Vagina (tissue), 2 donors: ENCODE results near the gene ADAMTS7. TPM values are rescaled to one million over a fixed set of nuclear protein-coding genes. Genes with fewer than 3 reads are reported as not detected.
"Not testable (repeated sequence)": the region's sequence is repeated elsewhere in the genome, so short reads cannot be mapped to it uniquely, and the experiment has no call there.

ENCODE experiments used
- DNase-seq, 2 donors: peaks; one replicate each; pipeline ENCODE4 v3.0.0-alpha.2; 2017; ENCODE audit errors: extremely low spot score in 2 of 2
- H3K27ac ChIP-seq: fragments of 200-600 bp; sonication (generic); one replicate; pipeline ENCODE4 v1.5.1; 2019
- H3K27me3 ChIP-seq: fragments of 200-600 bp; sonication (generic); one replicate; pipeline ENCODE4 v1.5.1; 2019
- H3K36me3 ChIP-seq, 2 donors: fragments of 200-600 bp; sonication (generic); one replicate each; pipeline ENCODE4 v1.5.1; 2017 to 2019
- H3K4me1 ChIP-seq: fragments of 200-600 bp; sonication (generic); one replicate; pipeline ENCODE4 v1.5.1; 2019
- H3K4me3 ChIP-seq, 2 donors: fragments of 200-600 bp; sonication (generic); 1 replicate in 1 of 2; 2 replicates in 1 of 2; pipeline ENCODE4 v1.5.1; 2016 to 2019
- H3K9me3 ChIP-seq: fragments of 200-600 bp; sonication (generic); one replicate; pipeline ENCODE4 v1.5.1; 2019
- CTCF ChIP-seq, 3 experiments: fragments of 450-650 bp in 2 of 3; fragments of 200-600 bp in 1 of 3; sonication (generic) in 1 of 3; IDR thresholded peaks; one replicate each; pipeline ENCODE4 v1.5.1; 2017 to 2019; ENCODE audit warnings: antibody characterized with exemption in 3 of 3, mild to moderate bottlenecking in 2 of 3, moderate library complexity in 2 of 3
- POLR2A ChIP-seq, 2 donors: fragments of 450-650 bp; IDR thresholded peaks; one replicate each; pipeline ENCODE4 v1.6.1; 2017; ENCODE audit warnings: antibody characterized with exemption in 2 of 2, mild to moderate bottlenecking in 2 of 2, moderate library complexity in 2 of 2
- POLR2AphosphoS5 ChIP-seq, 2 donors: sonication (generic); formaldehyde crosslinking; IDR thresholded peaks; one replicate each; pipeline ENCODE4 v1.9.0; 2017; ENCODE audit warnings: antibody characterized with exemption in 2 of 2, mild to moderate bottlenecking in 2 of 2, low read depth in 1 of 2; ENCODE audit not compliant: insufficient read depth in 1 of 2
- intact Hi-C: fragments of 100-400 bp; cut with DNase I; formaldehyde crosslinking; loops from one replicate; pipeline ENCODE4 v1.15.1; 2023
- total RNA-seq: library from RNA; depleted of rRNA; stranded (reverse); fragments of >200 nt; gene quantifications from one replicate; pipeline ENCODE4 v1.2.3, GENCODE V29; 2016

ADAMTS7 gene
- total RNA-seq, 1 donor from 2014 or later: 2.5 TPM

DNA sequence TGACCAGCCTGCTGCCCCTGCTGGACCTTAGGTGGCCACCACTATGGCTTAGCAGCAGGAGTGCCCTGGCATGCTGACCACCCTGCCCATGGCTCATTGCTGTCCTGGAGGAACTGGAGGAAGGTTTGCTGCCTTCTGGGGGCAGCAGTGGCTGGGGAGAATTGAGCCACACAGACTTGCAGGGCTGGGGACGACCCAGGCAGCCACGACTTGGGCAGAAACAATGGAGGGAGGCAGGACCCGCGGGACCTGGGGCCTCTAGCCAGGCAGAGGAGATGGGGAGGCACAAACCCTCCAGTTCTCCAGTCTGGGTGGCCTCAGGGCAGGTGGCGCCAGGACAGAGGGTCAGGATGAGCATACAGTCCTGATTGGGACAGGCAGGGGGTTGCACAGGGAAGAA, 32.8 kb downstream of the ADAMTS7 start:
- intact Hi-C loops: loop anchor here (5.0 kb wide), 1 partner anchor 619 kb away; no protein-coding TSS in a partner anchor
- H3K9me3 ChIP-seq: no peaks in the 10 kb centered on the region
- H3K4me3 ChIP-seq: no peak overlapping the region
- DNase-seq: no peak
- no peak overlapping the region for H3K27ac ChIP-seq
- no peak for TF ChIP-seq POLR2AphosphoS5 (IDR thresholded peaks at IDR 0.05; ENCODE audit: insufficient read depth in 1 of 2, low read depth in 1 of 2)
- TF ChIP-seq CTCF (IDR thresholded peaks at IDR 0.05): no peak
- no peak for TF ChIP-seq POLR2A (IDR thresholded peaks at IDR 0.05)
- no peaks in the 10 kb centered on the region for H3K27me3 ChIP-seq
- H3K4me1 ChIP-seq: no peaks in the 10 kb centered on the region
- H3K36me3 ChIP-seq: no peaks in the 10 kb centered on the region

- not testable (repeated sequence) for H3K4me3 ChIP-seq, H3K27ac ChIP-seq, H3K9me3 ChIP-seq, H3K27me3 ChIP-seq, H3K36me3 ChIP-seq, DNase-seq, H3K4me1 ChIP-seq
- intact Hi-C loops: loop anchor here (5.0 kb wide), 1 partner anchor 619 kb away; no protein-coding TSS in a partner anchor
Measured at GRCh38 chr15:78777953-78778345, 33.3 kb downstream of the ADAMTS7 start.

GRCh38 chr15:78777290-78777952, 33.8 kb downstream of the ADAMTS7 start:
- intact Hi-C loops: loop anchor here (5.0 kb wide), 1 partner anchor 620 kb away; no protein-coding TSS in a partner anchor

GRCh38 chr15:78776046-78776925, 35.0 kb downstream of the ADAMTS7 start:
- not testable (repeated sequence) for DNase-seq, H3K27me3 ChIP-seq, H3K27ac ChIP-seq, H3K4me1 ChIP-seq, H3K9me3 ChIP-seq, H3K4me3 ChIP-seq, H3K36me3 ChIP-seq
- intact Hi-C loops: loop anchor here (5.0 kb wide), 1 partner anchor 621 kb away; no protein-coding TSS in a partner anchor

More at GRCh38 chr15:78777290-78777952, 33.8 kb downstream of the ADAMTS7 start:
- H3K27ac ChIP-seq, H3K9me3 ChIP-seq, H3K36me3 ChIP-seq, H3K4me1 ChIP-seq, DNase-seq, H3K4me3 ChIP-seq, H3K27me3 ChIP-seq: not testable (repeated sequence)

DNA sequence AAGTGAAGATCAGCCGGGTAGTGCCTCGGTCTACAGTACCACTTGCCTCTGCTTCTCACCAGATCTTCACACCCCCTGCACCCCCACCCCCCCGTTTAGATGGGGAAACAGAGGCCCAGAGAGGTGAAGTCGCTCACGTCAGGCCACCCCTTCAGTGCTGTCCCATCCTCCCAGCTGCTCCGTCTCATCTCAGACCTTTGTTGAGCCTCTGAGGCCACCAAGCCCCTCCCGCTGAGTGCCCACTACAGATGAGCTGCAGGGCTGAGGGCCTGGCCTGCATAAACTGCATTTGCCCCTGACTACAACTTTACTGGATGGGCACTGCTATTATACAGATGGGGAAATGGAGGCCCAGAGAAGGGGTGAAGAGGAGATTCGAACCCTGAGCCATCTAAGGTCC, 35.8 kb downstream of the ADAMTS7 start:
- Histone ChIP-seq H3K27me3 (no peaks in the 10 kb centered on the region), H3K9me3 (no peaks in the 10 kb centered on the region), H3K27ac (no peak overlapping the region), H3K4me1 (no peaks in the 10 kb centered on the region), H3K4me3 (no peak overlapping the region), H3K36me3 (no peaks in the 10 kb centered on the region)
- no peak for TF ChIP-seq POLR2AphosphoS5 (IDR thresholded peaks at IDR 0.05; ENCODE audit: insufficient read depth in 1 of 2, low read depth in 1 of 2)
- no peak for TF ChIP-seq CTCF (IDR thresholded peaks at IDR 0.05)
- no peak for TF ChIP-seq POLR2A (IDR thresholded peaks at IDR 0.05)
- no peak for DNase-seq
- intact Hi-C loops: loop anchor here (5.0 kb wide), 1 partner anchor 622 kb away; no protein-coding TSS in a partner anchor

GRCh38 chr15:78774451-78774990, 36.7 kb downstream of the ADAMTS7 start:
- intact Hi-C loops, H3K27ac ChIP-seq, DNase-seq, H3K4me3 ChIP-seq, H3K36me3 ChIP-seq, H3K9me3 ChIP-seq, H3K27me3 ChIP-seq, H3K4me1 ChIP-seq: not testable (repeated sequence)

DNA sequence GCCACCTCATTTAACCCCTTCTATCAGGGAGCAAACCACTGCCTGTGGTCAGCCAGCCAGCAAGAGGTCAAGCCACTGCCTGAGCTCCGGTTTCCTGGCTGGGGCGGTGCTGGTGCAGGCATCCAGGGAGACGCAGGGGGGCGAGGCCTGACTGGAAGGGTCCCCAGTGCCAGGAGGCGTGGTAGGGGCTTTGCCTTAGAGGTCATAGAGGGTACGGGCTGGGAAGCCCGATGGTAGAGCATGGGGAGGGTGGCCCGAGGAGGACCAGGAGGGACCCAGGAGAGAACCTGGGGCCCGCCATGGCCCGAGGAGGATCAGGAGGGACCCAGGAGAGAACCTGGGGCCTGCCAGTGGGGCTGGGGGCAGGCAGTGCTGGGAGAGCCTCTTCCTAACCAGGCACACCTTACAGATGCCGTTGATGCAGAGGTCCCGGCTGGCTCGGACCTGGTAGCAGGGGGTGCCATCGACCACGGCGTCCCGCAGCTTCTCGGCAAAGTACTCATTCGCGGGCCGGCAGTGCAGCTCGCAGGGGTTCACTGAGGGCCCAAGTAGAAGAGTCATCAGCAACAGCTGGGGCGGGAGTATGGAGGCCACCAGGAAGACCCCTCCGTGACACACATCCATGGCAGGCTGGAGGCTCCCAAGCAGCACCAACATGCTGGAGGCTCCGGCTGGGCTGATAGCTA, 37.4 kb downstream of the ADAMTS7 start:
- H3K36me3 ChIP-seq, H3K4me1 ChIP-seq, intact Hi-C loops, H3K9me3 ChIP-seq, DNase-seq, H3K4me3 ChIP-seq, H3K27me3 ChIP-seq, H3K27ac ChIP-seq: not testable (repeated sequence)
